Glomerular visceral epithelial cell (primary cell): Measurements from ENCODE around the gene PLXNA1.

Experiments used
- DNase-seq: peaks from one replicate; pipeline ENCODE4 v3.0.0-alpha.2; 2016; ENCODE audit errors: extremely low spot score

The PLXNA1 gene

GRCh38 chr3:126982471-126983175 is at the start of gene PLXNA1:
Gene PLXNA1, plus strand, starts transcription at chr3:126983115. Its CDS starts 5,479 bp downstream, at chr3:126988594.
- peak; percentile 80 for DNase-seq

- DNase-seq = no peak
Measured at GRCh38 chr3:126934031-126934531, 48.8 kb upstream of the PLXNA1 start.

DNA sequence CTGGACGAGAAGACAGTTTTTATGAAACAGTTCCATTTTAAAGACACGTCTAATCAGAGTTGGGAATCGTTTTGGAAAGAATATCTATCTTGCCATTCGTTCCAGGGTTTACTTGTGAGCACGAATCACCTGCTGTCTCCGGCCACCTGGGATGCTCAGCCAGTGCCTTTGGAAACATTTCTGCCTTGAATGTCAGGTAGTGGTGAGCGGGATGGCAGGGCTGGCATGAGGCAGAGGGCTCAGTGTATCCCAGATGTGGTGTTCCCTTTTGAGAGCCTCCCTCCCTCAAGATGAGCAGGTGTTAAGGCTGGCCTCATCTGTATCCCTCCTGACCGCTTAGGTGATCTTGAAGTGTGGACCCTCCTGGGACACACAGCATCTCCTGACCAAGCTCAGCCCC is 47.9 kb upstream of the PLXNA1 start:
- no peak for DNase-seq

DNA sequence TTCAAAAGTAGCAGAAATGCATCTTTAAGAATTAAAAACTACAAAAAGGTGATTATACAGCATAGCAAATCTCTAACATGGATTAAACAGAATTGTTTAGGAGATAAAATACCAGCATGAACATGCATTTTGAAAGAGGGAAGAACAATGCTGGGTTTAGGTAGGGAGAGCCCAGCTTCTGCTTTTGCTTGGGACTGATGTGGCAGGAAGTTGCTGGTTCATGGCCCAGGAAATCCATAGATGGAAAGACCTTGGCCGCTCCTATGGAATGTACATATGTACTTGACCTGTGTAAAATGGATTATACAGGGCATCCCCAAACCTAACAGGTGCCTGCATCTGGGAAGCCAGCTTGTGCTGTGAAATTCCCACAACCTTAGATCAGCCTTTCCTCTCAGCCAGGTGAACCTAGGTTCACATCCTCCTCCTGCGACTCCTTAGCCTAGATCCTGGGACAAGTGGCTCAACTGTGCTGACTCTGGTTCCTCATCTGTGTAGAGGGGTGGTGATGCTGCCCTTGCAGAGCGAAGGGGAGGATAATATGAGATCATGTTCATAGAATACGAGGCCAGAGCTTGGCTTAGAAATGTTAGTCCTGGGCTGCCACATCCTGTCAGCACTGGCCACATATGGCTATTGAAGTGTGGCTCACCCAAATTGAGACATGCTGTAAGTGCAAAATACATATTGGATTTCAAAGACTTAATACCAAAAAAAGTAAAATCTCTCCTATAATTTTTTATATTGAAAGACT is 47.0 kb upstream of the PLXNA1 start:
- DNase-seq = no peak

- DNase-seq = no peak
Measured at GRCh38 chr3:126936853-126937425, 46.0 kb upstream of the PLXNA1 start.

DNA sequence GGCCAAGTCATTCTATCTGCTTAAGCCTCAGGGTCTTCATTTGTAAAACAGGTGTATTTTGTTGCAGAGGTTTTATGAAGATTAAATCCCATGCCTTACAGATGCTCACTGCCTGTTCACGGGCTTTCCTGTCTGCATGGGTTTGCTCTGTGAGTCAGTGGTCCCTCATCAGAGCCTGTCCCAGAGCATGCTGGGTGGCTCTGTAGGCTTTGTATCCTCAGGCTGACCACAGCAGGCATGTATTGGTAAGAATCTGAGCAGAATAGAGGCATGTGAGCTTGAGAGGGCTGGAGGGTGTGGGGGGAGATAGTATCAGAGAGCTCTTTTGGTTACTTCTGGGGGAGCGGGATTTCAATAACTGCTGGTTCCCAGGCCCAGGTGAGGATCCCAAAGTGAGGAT is 45.4 kb upstream of the PLXNA1 start:
- DNase-seq = no peak

GRCh38 chr3:126937973-126938372 is 44.9 kb upstream of the PLXNA1 start:
- DNase-seq = no peak

DNA sequence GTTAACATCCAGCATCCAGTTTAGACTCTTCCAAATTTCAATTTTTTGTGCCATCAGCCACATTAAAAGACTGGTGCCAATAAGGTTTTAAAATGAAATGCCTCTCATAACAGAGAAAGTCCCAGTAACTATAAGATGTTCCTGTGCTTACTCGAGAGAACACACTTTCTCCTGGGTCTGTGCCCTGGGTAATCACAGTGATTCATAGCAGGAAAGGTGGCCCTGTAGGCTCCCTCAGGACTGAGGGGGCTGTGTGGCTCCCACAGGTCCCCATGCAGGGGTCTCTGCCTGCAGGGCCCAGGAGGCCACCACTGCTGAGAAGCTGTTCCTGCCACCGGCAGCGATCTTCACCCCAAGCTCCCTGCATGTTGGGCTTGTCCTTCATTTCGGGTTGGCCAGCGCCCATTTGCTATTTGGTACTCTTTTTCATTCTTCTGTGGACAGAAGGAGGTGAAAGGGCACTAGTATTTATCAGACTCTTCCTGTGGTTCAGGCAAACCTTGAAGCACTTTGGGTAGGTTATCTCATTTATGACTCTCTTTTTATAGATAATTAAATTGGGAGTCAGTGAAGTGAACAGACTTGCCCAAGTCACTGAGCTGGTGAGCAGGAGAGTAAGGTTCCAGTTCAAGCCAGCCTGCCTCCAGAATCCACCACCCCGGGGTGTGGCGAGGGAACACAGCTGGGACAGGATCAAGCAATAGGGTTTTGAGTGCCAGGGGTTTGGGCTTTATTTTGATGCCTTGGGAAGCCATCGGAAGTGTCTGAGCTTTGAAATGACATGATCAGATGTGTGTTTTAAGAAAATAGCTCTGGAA is 44.2 kb upstream of the PLXNA1 start:
- DNase-seq = no peak

GRCh38 chr3:126939338-126939718 is 43.6 kb upstream of the PLXNA1 start:
- DNase-seq = no peak

DNA sequence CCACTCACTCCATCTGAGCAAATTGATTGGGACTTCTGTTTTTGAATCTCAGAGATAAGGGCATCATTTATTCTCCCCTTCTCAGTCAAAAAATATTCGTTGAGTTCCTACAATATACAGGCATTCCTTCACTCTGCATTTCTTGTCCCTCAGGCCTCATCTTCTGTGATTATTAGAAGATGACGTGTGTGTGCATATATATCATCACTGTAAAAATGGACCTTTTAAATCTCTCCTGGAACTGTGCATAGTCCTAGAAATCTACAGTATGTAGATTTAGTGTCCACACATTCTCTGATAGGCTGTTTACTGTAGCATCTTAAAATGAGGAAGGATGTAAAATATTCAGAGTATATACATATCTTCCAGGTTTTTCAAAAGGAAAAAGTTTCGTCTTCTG is 43.2 kb upstream of the PLXNA1 start:
- no peak for DNase-seq

DNA sequence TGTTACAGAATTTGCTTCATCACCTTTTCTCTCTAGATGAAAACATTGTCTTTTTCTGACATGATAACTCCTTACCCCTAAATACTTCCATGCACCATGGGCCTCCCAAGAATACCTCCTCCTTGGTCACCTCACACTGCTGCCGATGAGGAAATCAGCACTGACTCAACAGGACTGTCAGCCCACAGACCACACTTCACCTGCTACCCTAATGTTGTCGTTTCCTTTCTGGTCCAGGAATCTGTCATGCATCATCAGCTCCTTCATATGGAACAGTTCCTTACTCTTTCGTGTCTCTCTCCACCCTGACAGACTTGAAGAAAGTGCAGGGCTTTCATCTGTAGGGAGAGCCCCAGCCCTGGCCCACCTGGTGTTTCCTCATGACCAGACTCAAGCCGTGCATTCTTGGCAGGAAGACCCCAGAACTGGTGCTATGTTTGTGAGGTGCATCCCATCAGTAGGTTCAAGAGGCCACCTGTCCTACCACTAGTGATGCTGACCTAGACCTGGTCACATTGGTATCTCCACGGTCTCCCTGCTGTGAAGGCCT is 41.1 kb upstream of the PLXNA1 start:
- DNase-seq = peak; percentile 75

- no peak for DNase-seq
Measured at GRCh38 chr3:126944089-126944965, 38.6 kb upstream of the PLXNA1 start.

- no peak for DNase-seq
Measured at GRCh38 chr3:126945171-126945721, 37.7 kb upstream of the PLXNA1 start.

DNA sequence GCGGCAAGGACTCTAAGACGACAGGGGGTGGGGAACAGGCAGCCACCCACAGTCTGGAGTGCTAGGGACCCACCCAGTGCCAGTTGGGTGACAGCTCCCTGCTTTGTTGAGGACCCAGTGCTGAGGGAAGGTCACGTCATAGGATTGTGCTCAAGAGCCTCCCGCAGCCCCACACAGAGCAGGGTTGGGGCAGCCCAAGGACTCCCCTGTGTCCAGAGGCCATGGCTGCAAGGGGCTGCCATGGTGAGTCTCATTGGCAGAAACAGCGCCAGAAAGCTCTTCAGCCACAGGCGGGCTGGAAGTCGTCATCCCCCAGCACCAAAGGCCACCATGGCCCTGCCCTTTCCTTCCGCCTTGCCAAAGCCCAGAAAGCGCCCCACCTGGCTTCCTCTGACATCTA is 37.0 kb upstream of the PLXNA1 start:
- no peak for DNase-seq

DNA sequence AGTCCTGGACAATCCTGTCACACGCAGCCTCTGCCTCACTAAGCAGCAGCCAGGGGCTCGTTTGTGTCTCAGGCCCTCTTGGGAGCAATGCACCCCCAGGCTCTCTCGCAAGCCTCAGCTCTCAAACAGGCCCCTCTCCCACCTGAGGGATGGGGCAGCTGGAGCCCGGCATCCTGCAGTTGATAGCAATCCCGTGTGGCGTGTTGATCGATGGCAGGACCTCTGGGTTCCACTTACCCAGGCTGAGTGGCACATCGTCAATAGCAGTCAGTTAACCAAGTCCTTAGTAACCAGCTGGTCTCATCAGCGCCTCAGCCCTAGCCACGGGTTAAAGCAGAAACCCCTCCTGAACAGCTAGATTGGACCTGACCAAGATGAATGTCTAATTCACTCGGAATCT is 36.5 kb upstream of the PLXNA1 start:
- no peak for DNase-seq

- no peak for DNase-seq
Measured at GRCh38 chr3:126947429-126947828, 35.5 kb upstream of the PLXNA1 start.

- no peak for DNase-seq
Measured at GRCh38 chr3:126948980-126949535, 33.9 kb upstream of the PLXNA1 start.

- no peak for DNase-seq
Measured at GRCh38 chr3:126951561-126951960, 31.4 kb upstream of the PLXNA1 start.

DNA sequence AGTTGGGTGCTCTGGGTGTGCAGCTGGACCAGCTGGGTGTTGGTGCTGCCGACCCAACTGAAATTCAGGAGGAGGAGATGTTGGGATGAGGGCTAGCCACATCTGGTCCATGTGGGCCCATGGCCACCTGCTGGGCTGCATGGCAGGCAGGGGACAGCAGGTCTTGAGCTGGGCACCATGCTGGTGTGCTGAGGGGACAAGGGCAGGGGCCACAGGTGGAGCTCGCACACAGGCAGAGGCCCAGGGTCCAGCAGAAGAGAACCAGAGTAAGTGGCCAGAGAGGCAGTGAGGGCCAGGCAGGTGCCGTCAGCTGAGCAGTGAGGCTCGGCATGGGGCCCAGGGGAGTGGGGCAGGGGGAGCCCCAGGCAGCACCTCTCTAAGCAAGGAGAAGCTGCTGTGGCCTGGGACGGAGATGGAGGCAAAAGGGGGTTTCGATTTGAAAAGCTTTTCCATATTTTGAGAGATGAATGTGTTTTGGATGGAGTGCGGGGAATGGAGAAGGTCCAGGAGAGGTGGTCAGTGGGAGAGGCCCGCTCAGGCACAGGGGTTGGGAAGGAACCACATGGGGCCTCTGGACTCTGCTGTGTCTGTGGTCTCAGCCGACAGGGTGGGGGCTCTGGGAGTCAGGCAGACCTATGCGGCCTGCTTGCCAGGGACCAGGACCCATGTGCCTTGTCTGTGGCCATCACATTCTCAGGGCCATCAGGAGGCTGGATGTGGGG is 30.5 kb upstream of the PLXNA1 start:
- DNase-seq = no peak
